ENCODE data around the gene UGT1A5. TPM values are rescaled to one million over a fixed set of nuclear protein-coding genes. Genes with fewer than 3 reads are reported as not detected.
"Not testable (repeated sequence)": the region's sequence is repeated elsewhere in the genome, so short reads cannot be mapped to it uniquely, and the experiment has no call there.

UGT1A5 gene
- polyA plus RNA-seq, 2 donors: 0.01 to 2.9 TPM

GRCh38 chr2:233706720-233707119 lies 6.0 kb upstream of the UGT1A5 start:
- no peaks in the 10 kb centered on the region for H3K27me3 ChIP-seq (ENCODE audit: control insufficient read depth in 1 of 2, insufficient read depth in 2 of 2, low read length in 2 of 2)
- no peaks in the 10 kb centered on the region for H3K36me3 ChIP-seq (ENCODE audit: control insufficient read depth in 2 of 2, insufficient read depth in 2 of 2, low read length in 1 of 2)
- 25 to 52% methylated on average over 1 of the region's 1 CpG for WGBS, 2 donors
- peaks cover 0 to 2% of the 10 kb centered on the region in 2 donors for H3K9me3 ChIP-seq (ENCODE audit: control insufficient read depth in 2 of 2, insufficient read depth in 1 of 2, low read depth in 1 of 2, low read length in 1 of 2)
- H3K4me1 ChIP-seq (ENCODE audit: control insufficient read depth in 2 of 2, insufficient read depth in 2 of 2, low read length in 1 of 2): peaks cover 0 to 12% of the 10 kb centered on the region in 2 donors
- peak overlapping the region; percentile 86 to 90 for H3K27ac ChIP-seq (ENCODE audit: low read depth in 2 of 2, low read length in 1 of 2)
- no peak overlapping the region for H3K4me3 ChIP-seq (ENCODE audit: low read depth in 1 of 2, low read length in 2 of 2)

- no peaks in the 10 kb centered on the region for H3K36me3 ChIP-seq (ENCODE audit: control insufficient read depth in 2 of 2, insufficient read depth in 2 of 2, low read length in 1 of 2)
- 50 to 51% methylated on average over 10 of the region's 10 CpGs for WGBS, 2 donors
- peak overlapping the region; percentile 81 to 82 for H3K27ac ChIP-seq (ENCODE audit: low read depth in 2 of 2, low read length in 1 of 2)
- H3K4me1 ChIP-seq (ENCODE audit: control insufficient read depth in 2 of 2, insufficient read depth in 2 of 2, low read length in 1 of 2): peaks cover 0 to 12% of the 10 kb centered on the region in 2 donors
- H3K9me3 ChIP-seq (ENCODE audit: control insufficient read depth in 2 of 2, insufficient read depth in 1 of 2, low read depth in 1 of 2, low read length in 1 of 2): peaks cover 0 to 2% of the 10 kb centered on the region in 2 donors
- no peaks in the 10 kb centered on the region for H3K27me3 ChIP-seq (ENCODE audit: control insufficient read depth in 1 of 2, insufficient read depth in 2 of 2, low read length in 2 of 2)
- H3K4me3 ChIP-seq (ENCODE audit: low read depth in 1 of 2, low read length in 2 of 2): no peak overlapping the region
These were observed 4.6 kb upstream of the UGT1A5 start for GRCh38 chr2:233707940-233708644.

GRCh38 chr2:233708942-233709341 lies 3.8 kb upstream of the UGT1A5 start:
- H3K9me3 ChIP-seq (ENCODE audit: control insufficient read depth in 2 of 2, insufficient read depth in 1 of 2, low read depth in 1 of 2, low read length in 1 of 2): no peaks in the 10 kb centered on the region
- peak overlapping the region; percentile 47 to 81 for H3K27ac ChIP-seq (ENCODE audit: low read depth in 2 of 2, low read length in 1 of 2)
- H3K27me3 ChIP-seq (ENCODE audit: control insufficient read depth in 1 of 2, insufficient read depth in 2 of 2, low read length in 2 of 2): no peaks in the 10 kb centered on the region
- 82 to 88% methylated on average over 5 of the region's 5 CpGs for WGBS, 2 donors
- no peak overlapping the region for H3K4me3 ChIP-seq (ENCODE audit: low read depth in 1 of 2, low read length in 2 of 2)
- peaks cover 0 to 1% of the 10 kb centered on the region in 2 donors for H3K36me3 ChIP-seq (ENCODE audit: control insufficient read depth in 2 of 2, insufficient read depth in 2 of 2, low read length in 1 of 2)
- peaks cover 0 to 12% of the 10 kb centered on the region in 2 donors for H3K4me1 ChIP-seq (ENCODE audit: control insufficient read depth in 2 of 2, insufficient read depth in 2 of 2, low read length in 1 of 2)

GRCh38 chr2:233711312-233712008 lies 1.2 kb upstream of the UGT1A5 start:
- H3K9me3 ChIP-seq (ENCODE audit: control insufficient read depth in 2 of 2, insufficient read depth in 1 of 2, low read depth in 1 of 2, low read length in 1 of 2): no peaks in the 10 kb centered on the region
- no peak overlapping the region for H3K27ac ChIP-seq (ENCODE audit: low read depth in 2 of 2, low read length in 1 of 2)
- peaks cover 0 to 9% of the 10 kb centered on the region in 2 donors for H3K4me1 ChIP-seq (ENCODE audit: control insufficient read depth in 2 of 2, insufficient read depth in 2 of 2, low read length in 1 of 2)
- H3K4me3 ChIP-seq (ENCODE audit: low read depth in 1 of 2, low read length in 2 of 2): no peak overlapping the region
- H3K36me3 ChIP-seq (ENCODE audit: control insufficient read depth in 2 of 2, insufficient read depth in 2 of 2, low read length in 1 of 2): peaks cover 0 to 2% of the 10 kb centered on the region in 2 donors
- WGBS, 2 donors: 35 to 37% methylated on average over 11 of the region's 11 CpGs
- no peaks in the 10 kb centered on the region for H3K27me3 ChIP-seq (ENCODE audit: control insufficient read depth in 1 of 2, insufficient read depth in 2 of 2, low read length in 2 of 2)

GRCh38 chr2:233713262-233713615 lies 532 bp downstream of the UGT1A5 start:
- Histone ChIP-seq H3K27me3 (ENCODE audit: control insufficient read depth in 1 of 2, insufficient read depth in 2 of 2, low read length in 2 of 2) (no peaks in the 10 kb centered on the region), H3K9me3 (ENCODE audit: control insufficient read depth in 2 of 2, insufficient read depth in 1 of 2, low read depth in 1 of 2, low read length in 1 of 2) (no peaks in the 10 kb centered on the region), H3K4me3 (ENCODE audit: low read depth in 1 of 2, low read length in 2 of 2) (no peak overlapping the region), H3K27ac (ENCODE audit: low read depth in 2 of 2, low read length in 1 of 2) (no peak overlapping the region), H3K36me3 (ENCODE audit: control insufficient read depth in 2 of 2, insufficient read depth in 2 of 2, low read length in 1 of 2) (peaks cover 0 to 2% of the 10 kb centered on the region in 2 donors), H3K4me1 (ENCODE audit: control insufficient read depth in 2 of 2, insufficient read depth in 2 of 2, low read length in 1 of 2) (peaks cover 0 to 2% of the 10 kb centered on the region in 2 donors)
- 72 to 77% methylated on average over 7 of the region's 7 CpGs for WGBS, 2 donors

GRCh38 chr2:233714121-233714520 lies 1.4 kb downstream of the UGT1A5 start:
- H3K27ac ChIP-seq (ENCODE audit: low read depth in 2 of 2, low read length in 1 of 2): no peak overlapping the region
- H3K36me3 ChIP-seq (ENCODE audit: control insufficient read depth in 2 of 2, insufficient read depth in 2 of 2, low read length in 1 of 2): peaks cover 0 to 2% of the 10 kb centered on the region in 2 donors
- H3K9me3 ChIP-seq (ENCODE audit: control insufficient read depth in 2 of 2, insufficient read depth in 1 of 2, low read depth in 1 of 2, low read length in 1 of 2): no peaks in the 10 kb centered on the region
- peaks cover 0 to 2% of the 10 kb centered on the region in 2 donors for H3K4me1 ChIP-seq (ENCODE audit: control insufficient read depth in 2 of 2, insufficient read depth in 2 of 2, low read length in 1 of 2)
- WGBS, 2 donors: 77 to 79% methylated on average over 2 of the region's 2 CpGs
- no peaks in the 10 kb centered on the region for H3K27me3 ChIP-seq (ENCODE audit: control insufficient read depth in 1 of 2, insufficient read depth in 2 of 2, low read length in 2 of 2)
- no peak overlapping the region for H3K4me3 ChIP-seq (ENCODE audit: low read depth in 1 of 2, low read length in 2 of 2)

GRCh38 chr2:233718552-233718951 lies 5.8 kb downstream of the UGT1A5 start, which contains the start of gene UGT1A4:
UGT1A4 (plus strand) TSS chr2:233718736; CDS start chr2:233718821, 85 bp downstream.
- Histone ChIP-seq H3K36me3 (ENCODE audit: control insufficient read depth in 2 of 2, insufficient read depth in 2 of 2, low read length in 1 of 2) (peaks cover 0 to 2% of the 10 kb centered on the region in 2 donors), H3K9me3 (ENCODE audit: control insufficient read depth in 2 of 2, insufficient read depth in 1 of 2, low read depth in 1 of 2, low read length in 1 of 2) (no peaks in the 10 kb centered on the region), H3K27ac (ENCODE audit: low read depth in 2 of 2, low read length in 1 of 2) (no peak within 1 kb of the TSS), H3K27me3 (ENCODE audit: control insufficient read depth in 1 of 2, insufficient read depth in 2 of 2, low read length in 2 of 2) (no peaks in the 10 kb centered on the region), H3K4me3 (ENCODE audit: low read depth in 1 of 2, low read length in 2 of 2) (no peak within 1 kb of the TSS), H3K4me1 (ENCODE audit: control insufficient read depth in 2 of 2, insufficient read depth in 2 of 2, low read length in 1 of 2) (no peaks in the 10 kb centered on the region)
- 80 to 93% methylated on average over 7 of the region's 7 CpGs for WGBS, 2 donors

- Histone ChIP-seq H3K4me3 (ENCODE audit: low read depth in 1 of 2, low read length in 2 of 2) (no peak within 1 kb of the TSS), H3K36me3 (ENCODE audit: control insufficient read depth in 2 of 2, insufficient read depth in 2 of 2, low read length in 1 of 2) (no peaks in the 10 kb centered on the region), H3K9me3 (ENCODE audit: control insufficient read depth in 2 of 2, insufficient read depth in 1 of 2, low read depth in 1 of 2, low read length in 1 of 2) (no peaks in the 10 kb centered on the region), H3K27me3 (ENCODE audit: control insufficient read depth in 1 of 2, insufficient read depth in 2 of 2, low read length in 2 of 2) (no peaks in the 10 kb centered on the region), H3K4me1 (ENCODE audit: control insufficient read depth in 2 of 2, insufficient read depth in 2 of 2, low read length in 1 of 2) (peaks cover 0 to 2% of the 10 kb centered on the region in 2 donors), H3K27ac (ENCODE audit: low read depth in 2 of 2, low read length in 1 of 2) (peak within 1 kb of the TSS in 1 of 2 donors; percentile 1)
- 72 to 73% methylated on average over 8 of the region's 8 CpGs for WGBS, 2 donors
These were observed 16.1 kb downstream of the UGT1A5 start, which contains the start of gene UGT1A3 for GRCh38 chr2:233728723-233729301. UGT1A3 (plus strand) TSS chr2:233729042; CDS start chr2:233729127, 85 bp downstream.

- not testable (repeated sequence) for H3K4me3 ChIP-seq (ENCODE audit: low read depth in 1 of 2, low read length in 2 of 2); H3K36me3 ChIP-seq (ENCODE audit: control insufficient read depth in 2 of 2, insufficient read depth in 2 of 2, low read length in 1 of 2); H3K4me1 ChIP-seq (ENCODE audit: control insufficient read depth in 2 of 2, insufficient read depth in 2 of 2, low read length in 1 of 2); H3K27me3 ChIP-seq (ENCODE audit: control insufficient read depth in 1 of 2, insufficient read depth in 2 of 2, low read length in 2 of 2); H3K27ac ChIP-seq (ENCODE audit: low read depth in 2 of 2, low read length in 1 of 2); H3K9me3 ChIP-seq (ENCODE audit: control insufficient read depth in 2 of 2, insufficient read depth in 1 of 2, low read depth in 1 of 2, low read length in 1 of 2)
- 88 to 90% methylated on average over 14 of the region's 14 CpGs for WGBS, 2 donors
These were observed 24.4 kb downstream of the UGT1A5 start for GRCh38 chr2:233736868-233737653.

Measured in esophagus (tissue), 2 donors.